HG03565 (cell line): ENCODE results near the gene GDPD5.

Source experiments
- ATAC-seq: cut with Tn5 transposase; IDR thresholded peaks from one replicate; pipeline ENCODE4 v1.9.1; 2021; ENCODE audit warnings: mild to moderate bottlenecking, moderate library complexity; ENCODE audit not compliant: unreplicated experiment

GDPD5 gene

DNA sequence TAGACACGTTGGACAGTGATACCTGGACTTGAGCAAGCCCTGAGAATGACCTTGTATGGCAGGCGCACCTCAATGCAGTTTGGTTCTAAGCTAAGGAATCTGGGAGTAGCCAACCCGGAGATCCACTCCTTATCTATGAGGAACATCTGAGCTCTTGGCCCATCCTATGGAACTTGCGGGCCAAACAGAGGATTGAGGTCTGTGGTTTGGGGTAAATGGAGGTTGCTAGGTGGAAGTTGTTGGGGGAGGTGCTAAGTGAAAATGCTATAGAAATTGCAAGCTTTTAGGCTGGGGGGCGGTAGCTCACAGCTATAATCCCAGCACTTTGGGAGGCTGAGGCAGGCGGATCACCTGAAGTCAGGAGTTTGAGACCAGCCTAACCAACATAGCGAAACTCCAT is 8.9 kb downstream of the GDPD5 start:
- ATAC-seq = no peak

DNA sequence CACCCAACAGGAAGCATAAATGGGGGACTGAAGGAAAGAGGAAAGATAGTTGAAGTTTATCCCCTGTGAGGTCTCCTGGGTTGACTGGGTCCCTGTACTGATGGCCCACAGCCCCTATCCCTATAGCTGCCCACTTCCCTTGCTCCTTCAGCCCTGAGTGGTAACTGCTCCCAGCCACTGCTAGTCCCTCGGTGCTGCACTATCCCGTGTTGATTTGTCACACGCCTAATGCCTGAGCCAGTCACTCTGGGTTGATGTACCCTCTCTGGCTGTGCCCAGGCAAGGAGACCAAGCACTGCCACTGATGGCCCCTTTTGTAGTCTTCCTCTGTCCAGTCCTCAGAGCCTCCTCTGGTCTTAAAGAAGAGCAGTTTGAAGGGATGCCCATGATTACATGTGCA is 9.6 kb downstream of the GDPD5 start:
- ATAC-seq = no peak

DNA sequence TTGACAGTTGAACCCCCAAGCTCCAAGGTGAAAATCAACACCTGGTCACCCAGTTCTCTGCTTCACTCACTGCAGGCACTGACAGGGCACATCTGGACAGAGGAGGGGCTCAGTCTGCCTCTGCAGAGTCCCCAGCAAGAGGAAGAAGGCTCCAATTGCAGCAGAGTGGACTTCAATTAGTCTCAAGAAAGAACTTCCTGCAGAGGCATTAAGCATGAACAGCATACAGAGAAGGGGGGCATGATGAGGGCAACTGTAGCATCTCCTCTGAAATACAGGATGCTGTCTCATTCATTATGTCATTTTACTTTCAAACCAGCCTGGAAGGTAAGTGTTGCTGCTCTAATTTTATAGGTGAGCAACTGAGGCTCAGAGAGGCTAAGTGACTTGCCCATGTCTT is 11.1 kb downstream of the GDPD5 start:
- no peak for ATAC-seq

DNA sequence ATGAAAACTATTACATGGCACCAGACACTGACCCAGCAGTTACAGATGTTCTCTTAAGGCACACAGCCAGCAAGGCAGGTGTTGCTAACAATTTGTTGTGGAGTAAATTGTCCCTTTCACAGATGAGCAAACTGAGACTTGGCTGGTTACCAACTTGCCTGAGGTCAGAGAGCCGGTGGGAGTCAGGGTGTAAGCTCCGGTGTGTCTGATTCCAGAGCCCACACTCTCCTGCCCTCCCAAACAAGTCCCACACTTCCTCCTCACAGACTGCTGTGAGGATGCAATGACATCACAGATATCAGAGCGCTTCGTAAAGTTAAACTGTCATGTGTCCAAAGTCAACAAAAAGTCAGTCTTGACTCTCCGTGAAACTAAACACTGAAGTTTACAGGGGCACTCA is 12.5 kb downstream of the GDPD5 start:
- no peak for ATAC-seq

DNA sequence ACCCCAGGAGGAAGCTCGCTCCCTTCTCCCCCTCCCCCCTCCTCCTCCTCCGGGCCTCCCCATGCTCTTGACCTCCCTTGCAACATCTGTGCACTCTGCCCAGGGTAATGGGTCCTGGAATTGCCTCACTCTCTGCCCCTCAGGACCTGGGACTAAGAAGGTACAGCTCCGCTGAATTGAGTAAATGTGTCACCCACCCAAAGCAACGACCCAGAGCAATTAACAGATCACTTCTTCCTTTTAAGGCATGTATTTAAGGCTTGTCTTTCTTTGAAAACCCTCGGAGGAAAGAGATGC is 15.1 kb downstream of the GDPD5 start:
- no peak for ATAC-seq

DNA sequence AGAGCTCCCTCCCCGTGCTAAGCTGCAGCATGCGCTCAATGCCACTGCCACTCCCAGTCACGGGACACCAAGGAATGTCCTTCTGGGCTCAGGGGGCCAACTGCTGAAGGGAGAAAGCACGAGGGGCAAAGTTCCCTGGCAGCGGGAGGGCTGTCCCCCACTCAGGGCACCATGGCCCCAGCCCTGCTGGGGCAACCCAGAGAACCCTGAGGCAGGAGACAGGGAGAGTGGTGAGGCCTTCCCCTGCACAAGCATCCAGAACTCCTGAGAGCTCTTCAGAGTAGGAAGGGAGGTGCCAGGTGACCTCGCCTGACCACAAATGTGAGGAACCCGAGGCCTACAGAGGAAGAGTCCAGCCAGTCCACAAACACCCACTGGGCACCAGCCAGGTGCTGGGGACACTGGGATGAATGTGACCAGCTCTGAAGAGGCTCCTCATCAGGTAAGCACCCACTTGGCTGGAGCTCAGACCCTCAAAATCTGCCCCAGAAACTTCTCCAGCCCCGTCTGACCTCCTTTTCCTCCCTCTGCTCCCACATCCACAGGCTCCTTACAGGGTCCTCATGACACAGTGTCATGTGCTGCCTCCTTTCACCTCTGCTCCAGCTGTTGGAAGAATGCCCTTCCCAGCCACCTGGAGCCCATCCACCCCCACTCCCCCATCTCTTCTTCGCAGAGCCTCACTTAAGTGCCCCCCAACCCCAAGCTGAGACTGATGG is 15.6 kb downstream of the GDPD5 start:
- ATAC-seq = no peak

DNA sequence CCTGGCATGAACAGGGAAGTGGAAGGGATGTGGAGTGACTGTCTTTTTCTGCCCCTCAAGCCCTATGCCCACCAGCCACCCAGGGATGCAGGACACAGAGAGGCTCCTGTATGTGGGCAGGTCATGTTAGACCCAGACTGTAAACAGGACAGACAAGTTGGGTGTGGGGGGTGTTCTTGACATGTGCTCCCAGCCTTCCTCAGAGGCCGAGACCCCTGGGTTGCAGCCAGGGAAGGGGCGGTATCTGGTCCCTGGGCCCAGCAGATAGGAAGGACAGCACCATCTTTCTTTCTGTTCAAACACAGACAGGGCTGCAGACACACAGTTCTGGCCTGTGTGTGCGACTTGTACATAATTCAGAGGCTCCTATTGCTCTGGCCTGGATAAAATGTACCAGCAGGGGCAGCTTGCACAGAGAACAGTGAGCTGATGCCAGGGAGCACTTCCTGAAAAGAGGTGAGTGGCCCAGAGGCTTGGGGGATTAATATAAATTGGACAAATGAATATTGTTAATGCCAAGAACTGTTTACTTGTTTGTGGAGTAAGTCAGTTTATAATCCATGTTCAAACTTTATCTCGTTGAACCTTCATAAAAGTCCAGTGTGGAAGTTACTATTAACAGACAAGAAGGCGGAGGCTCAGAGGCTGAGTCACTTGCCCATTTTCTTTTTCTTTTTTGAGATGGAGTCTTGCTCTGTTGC is 16.6 kb downstream of the GDPD5 start:
- ATAC-seq = no peak

DNA sequence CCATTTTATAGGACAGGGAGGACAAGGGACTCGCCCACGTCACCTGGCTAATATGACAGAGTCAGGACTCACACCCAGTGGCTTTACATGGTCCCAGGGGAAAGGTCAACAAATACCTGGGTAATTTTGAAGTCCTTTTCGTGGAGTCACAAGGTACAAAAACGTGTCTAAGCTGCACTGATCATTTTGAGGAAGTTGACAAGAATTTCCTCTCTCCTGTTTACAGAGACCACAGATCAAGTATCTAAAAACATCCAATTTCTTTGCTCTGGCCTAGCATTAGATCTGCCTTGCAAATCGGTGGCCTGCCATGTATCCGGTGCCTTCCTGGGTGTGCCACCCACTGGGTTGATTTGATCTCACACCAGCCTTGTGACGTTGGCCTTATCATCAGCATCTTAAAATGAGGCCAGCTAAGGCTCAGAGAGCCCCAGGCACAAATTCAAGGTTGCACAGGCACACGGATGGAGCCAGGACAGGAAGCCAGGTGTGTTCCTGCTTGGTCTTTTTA is 17.6 kb downstream of the GDPD5 start:
- ATAC-seq = no peak

DNA sequence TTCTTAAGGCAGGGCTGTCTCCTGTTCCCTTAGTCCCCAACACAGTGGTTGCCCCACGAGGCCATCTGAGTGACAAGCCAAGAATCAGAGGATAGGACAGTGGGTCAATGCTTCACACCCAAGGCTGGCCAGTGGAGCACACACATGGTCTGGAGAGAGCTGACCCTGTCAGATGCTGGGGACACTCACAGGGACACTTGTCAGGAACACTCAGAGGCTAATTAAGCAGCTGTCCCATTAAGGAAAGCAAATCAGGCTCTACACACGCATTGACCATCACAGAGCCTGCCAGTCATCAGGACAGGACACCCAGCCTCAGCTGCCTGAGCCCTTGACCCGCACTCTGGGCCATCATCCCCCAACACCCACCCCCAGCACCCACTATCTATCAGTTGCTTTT is 18.2 kb downstream of the GDPD5 start:
- ATAC-seq = no peak

DNA sequence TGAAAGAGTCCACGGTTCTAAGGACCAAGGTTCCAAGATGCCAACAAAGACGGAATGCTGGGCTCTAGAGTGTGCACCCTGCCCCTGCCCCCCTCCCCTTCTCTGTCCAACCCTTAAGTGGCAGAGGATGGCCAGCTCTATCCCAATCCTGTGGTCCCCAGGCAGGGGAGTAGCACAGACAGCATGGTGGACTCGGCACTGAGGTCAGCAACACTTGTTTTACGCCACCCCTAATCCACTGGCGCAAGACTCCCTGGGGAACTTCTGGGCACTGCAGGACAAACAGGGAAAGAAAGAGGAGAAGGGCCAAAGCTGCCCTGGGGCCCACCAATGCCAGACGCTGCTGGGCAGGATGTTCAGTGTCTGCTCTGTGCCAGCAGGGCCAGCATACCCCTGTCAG is 18.9 kb downstream of the GDPD5 start:
- ATAC-seq = no peak

DNA sequence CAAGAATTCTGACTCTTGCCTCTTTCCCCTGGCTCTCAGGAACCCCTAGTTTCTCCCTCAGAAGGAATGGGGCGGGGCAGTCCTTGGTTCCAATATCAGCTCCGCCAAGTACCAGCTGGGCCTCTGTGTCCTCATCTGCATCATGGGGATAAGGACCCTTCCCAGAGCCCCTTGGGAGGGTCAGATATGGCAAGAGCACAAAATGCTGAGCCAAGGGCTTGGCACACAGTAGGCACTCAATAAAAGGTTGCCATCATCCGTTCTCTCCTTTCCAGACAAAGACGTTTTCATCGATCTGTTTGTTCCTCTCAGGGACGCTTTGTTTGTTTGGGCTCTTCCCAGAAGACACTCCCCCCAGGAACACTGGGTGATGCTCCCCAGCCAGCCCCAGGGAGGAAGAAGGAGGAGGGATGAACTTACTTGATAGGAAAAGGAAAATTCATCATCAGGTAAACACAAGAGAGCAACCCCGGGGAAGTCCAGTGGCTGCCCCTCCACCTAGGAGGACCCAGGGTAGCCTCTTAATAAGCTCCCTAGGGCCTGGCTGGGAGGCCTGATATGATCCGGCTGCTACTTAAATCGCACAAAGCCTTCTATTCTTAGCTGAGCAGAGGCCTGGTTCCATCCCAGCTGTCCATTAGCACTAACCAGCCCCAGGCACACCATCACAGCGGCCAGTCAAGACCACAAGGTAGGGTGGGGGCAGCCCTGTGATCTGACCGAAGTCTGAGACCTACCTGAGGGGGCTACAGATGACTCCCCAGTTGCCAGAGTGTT is 19.6 kb downstream of the GDPD5 start:
- ATAC-seq = no peak

DNA sequence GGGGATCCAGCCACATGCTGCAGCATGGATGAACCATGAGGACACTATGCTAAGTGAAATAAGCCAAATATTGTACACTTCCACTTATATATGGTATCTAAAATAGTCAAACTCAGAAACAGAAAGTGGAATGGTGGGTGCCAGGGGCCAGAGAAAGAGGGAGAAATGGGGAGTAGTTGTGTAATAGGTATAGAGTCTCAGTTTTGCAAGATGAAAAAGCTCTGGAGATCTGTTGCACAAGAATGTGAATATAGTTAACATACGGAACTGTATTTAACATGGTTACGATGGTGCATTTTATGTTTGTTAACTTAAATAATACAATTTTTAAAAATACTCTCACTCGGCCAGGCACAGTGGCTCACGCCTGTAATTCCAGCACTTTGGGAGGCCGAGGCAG is 21.2 kb downstream of the GDPD5 start:
- ATAC-seq = no peak

DNA sequence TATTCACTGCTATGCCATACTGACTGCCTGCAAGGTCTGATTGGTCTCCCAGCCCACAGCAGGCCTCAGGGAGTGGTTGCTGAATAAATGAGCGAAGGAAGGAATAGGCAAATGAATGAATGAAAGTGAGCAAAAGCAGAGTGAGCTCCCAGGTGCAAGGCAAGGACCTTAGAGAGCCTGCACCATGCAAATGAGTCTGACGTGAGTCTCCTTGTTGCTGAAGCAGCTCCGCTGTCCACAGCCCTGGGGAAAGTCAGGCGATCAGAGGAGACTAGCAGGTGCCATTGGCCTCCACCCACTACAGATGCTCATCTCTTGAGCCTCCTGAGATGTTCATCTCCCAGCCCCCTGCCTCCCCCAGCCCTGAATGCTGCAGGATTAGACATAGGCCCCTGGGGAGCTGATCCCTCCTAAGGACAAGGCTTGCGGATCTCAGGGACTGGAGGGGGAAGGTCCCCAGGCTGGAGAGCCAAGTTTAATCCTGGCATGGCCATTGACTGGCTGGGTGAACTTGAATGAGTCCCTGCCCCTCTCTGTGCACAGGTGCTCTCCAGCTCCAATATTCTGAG is 22.1 kb downstream of the GDPD5 start:
- no peak for ATAC-seq

DNA sequence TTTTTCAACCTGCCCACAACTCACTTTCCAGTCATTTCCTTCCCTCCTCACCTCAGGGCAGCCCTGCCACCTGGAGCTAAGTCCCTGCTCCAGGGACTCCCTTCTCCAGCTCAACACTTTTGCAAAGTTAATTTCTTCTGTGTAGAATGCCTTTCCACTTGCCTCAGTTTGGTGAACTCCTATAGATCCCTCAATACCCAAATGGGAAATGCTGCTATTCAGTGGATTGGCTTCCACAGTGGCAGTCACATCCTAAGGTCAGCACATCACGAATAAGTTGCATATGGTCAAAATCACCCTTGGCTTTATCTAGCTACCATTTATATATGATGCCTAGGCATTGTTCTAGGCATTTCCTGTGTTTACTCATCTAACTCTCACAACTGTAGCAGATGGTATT is 23.6 kb downstream of the GDPD5 start:
- no peak for ATAC-seq

DNA sequence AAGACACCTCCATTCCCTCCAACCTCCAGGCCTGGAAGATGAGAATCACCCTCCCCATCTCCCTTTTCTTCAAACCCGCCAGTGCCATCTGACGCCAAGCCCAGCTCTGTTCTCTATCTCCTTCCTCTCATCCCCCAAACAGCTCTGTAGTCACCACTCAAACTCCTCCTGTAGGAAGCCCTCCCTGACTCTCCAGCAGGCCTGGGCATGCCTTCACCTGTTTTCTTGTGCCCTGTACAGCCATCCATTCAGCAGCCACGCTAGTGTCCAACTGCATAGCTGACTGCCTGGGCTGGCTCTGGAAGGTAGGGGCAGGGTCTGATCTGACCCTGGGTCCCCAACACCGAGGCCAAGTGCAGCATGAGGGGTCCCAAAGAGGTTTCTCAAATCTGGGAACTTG is 25.0 kb downstream of the GDPD5 start:
- ATAC-seq = no peak

DNA sequence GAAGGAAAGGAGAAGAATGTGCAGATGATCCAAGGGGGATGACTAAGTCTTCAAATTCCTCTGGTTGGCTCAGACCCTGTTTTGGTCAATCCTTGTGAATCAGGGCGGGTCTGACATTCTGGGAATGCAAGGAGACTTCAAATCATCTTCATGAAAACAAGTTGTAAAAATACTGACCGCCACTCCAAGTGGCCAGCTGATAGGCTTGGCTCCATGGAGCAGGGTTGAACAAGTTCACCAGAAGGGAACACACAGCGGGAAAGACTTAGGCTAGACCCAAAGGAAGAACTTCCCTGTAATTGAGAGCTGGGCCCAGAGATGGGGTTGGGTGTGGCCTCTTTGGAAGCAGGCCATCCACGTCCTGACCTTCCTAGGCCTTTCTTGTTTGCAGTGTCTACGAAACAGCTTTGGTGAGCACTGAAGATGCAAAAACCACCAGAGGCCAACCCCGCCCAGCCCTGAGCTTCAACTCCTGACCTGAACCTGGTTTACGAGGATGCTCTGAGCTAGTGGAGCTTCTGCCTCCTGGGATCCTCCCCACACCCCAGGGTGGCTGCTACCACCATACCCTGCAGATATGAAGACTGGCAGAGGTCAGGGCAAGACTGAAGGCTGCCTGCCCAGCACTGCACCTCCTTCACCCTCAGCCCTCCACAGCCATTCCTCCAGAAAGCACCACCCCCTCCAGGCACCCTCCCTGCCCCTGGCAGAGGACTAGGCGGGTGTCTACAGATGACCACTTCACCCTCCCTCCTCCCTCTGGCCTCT is 26.1 kb downstream of the GDPD5 start:
- ATAC-seq = no peak

DNA sequence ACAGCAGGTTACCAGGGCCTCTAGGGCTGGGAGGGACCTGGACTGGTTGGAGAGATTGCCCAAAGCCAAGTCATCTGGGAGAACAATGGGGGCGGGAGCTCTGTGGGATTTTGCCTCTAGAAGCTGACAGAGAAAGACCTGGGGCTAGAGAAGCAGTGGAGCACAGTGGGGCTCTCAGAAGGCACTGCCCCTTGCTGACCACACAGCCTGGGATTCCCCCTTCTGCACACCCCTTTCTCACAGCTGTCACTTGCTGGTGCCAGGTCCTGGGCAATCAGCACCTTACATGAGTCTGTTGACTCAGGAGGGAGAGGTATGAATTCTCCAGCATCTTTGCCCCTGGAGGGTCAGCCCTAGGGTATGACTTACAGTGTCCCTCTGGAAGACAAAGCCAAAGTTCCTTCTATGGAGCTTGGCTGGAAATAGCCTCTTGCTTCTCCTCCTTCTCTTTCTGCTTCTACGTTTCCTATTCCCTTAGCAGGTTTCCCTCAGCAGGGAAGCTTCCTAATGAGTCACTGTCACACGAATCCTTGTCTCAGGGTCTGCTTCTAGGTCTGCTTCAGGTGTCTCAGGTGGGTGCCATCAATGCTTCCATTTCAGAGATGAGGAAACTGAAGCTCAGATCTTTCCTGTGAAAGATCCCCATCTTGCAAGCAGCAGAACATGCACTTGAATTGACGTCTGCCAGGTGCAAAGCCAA is 27.0 kb downstream of the GDPD5 start:
- ATAC-seq = no peak

DNA sequence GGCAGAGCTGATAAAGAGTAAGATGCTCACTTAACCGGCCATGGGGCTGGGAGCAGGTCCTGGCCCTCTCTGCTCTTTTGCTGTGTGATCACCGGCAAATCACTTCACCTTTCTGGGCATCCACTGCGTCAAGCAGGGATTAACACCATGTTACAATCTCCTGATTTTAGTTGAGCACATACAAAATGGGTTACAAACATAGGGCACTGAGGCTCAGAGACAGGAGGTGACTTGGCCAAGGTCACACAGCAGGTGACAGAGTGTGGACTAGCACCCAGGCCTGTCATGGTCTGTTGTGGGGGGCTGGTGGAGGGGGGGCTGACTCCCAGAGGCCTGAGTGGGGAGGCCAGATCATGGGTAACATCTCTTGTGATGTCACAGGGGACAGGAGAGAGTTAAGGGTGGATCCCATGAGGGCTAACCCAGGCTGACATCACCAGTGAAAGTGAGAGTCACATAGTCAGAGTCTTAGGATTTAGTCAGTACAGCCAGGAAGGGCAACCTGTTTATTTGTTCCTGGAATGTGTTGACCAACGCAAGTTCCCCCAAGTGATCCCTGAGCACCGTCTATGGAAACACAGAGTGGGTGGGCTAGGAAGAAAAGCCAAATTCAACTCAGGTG is 27.8 kb downstream of the GDPD5 start:
- no peak for ATAC-seq

DNA sequence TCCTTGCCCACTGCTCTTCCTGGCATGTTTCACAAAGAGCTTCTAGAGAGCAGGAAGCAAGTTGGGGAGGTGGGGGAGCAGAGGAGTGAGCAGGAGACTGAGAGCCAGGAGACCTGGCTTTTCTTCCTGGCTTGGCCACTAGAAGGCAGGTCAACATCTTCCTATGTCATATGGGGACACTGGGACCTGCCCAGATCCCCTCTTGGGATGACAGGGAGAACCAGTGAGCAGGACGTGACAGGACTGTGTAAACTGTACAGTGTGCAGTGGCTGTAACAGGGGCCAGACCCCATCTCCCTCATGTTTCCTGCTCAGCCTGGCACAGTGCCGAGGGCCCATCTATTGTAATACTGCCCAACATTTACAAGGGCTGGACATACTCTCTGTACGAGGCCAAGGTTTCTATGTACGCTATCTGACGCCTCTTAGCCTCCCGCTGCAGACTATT is 29.4 kb downstream of the GDPD5 start:
- ATAC-seq = no peak
